ENCODE data around the gene ZC3H18. TPM values are rescaled to one million over a fixed set of nuclear protein-coding genes. Genes with fewer than 3 reads are reported as not detected.

Gene ZC3H18
- total RNA-seq, 1 donor from 2014 or later: 49.2 TPM

GRCh38 chr16:88638323-88639230 lies 68.4 kb downstream of the ZC3H18 start, which contains the start of gene IL17C:
Gene IL17C (plus strand): TSS chr16:88638572. CDS start chr16:88638642, 70 bp downstream.
- no peak within 1 kb of the TSS for H3K27ac ChIP-seq
- no peak within 1 kb of the TSS for H3K4me3 ChIP-seq
- H3K27me3 ChIP-seq (ENCODE audit: low read depth): peaks cover 48% of the 10 kb centered on the region
- no peak for TF ChIP-seq CTCF (IDR thresholded peaks at IDR 0.05)
- DNase-seq: no peak
- no peaks in the 10 kb centered on the region for H3K9me3 ChIP-seq
- peaks cover 34% of the 10 kb centered on the region for H3K4me1 ChIP-seq
- peak in 1 of 2 donors; percentile 13 for ATAC-seq
- H3K36me3 ChIP-seq: peaks cover 9% of the 10 kb centered on the region
- intact Hi-C loops (cut with DNase I): no loop called here

GRCh38 chr16:88639231-88640038 lies 69.2 kb downstream of the ZC3H18 start:
- intact Hi-C loops (cut with DNase I): no loop called here
- Histone ChIP-seq H3K4me3 (no peak overlapping the region), H3K4me1 (peaks cover 27% of the 10 kb centered on the region), H3K27ac (no peak overlapping the region), H3K27me3 (ENCODE audit: low read depth) (peaks cover 48% of the 10 kb centered on the region), H3K9me3 (no peaks in the 10 kb centered on the region), H3K36me3 (peaks cover 12% of the 10 kb centered on the region)
- no peak for TF ChIP-seq CTCF (IDR thresholded peaks at IDR 0.05)
- DNase-seq (peak; percentile 83), ATAC-seq (peak; percentile 42 to 50)

- Histone ChIP-seq H3K4me1 (peaks cover 21% of the 10 kb centered on the region), H3K9me3 (no peaks in the 10 kb centered on the region), H3K27me3 (ENCODE audit: low read depth) (peaks cover 48% of the 10 kb centered on the region), H3K36me3 (peaks cover 12% of the 10 kb centered on the region), H3K4me3 (no peak overlapping the region), H3K27ac (no peak overlapping the region)
- intact Hi-C loops (cut with DNase I): no loop called here
- ATAC-seq: no peak
- no peak for TF ChIP-seq CTCF (IDR thresholded peaks at IDR 0.05)
- no peak for DNase-seq
Observed at GRCh38 chr16:88640039-88640495, 69.9 kb downstream of the ZC3H18 start.

- no peak for TF ChIP-seq CTCF (IDR thresholded peaks at IDR 0.05)
- no peak for DNase-seq
- peaks cover 12% of the 10 kb centered on the region for H3K36me3 ChIP-seq
- no peaks in the 10 kb centered on the region for H3K9me3 ChIP-seq
- intact Hi-C loops (cut with DNase I): no loop called here
- H3K4me3 ChIP-seq: no peak overlapping the region
- no peak overlapping the region for H3K27ac ChIP-seq
- ATAC-seq: no peak
- peaks cover 16% of the 10 kb centered on the region for H3K4me1 ChIP-seq
- peaks cover 47% of the 10 kb centered on the region for H3K27me3 ChIP-seq (ENCODE audit: low read depth)
Observed at GRCh38 chr16:88640498-88641247, 70.5 kb downstream of the ZC3H18 start.

Measured in lower lobe of right lung (tissue), 2 donors.